NCI-H345 (cell line): ENCODE results near the gene BNIP5.

Source experiments
- DNase-seq: peaks from one replicate; lab custom pipeline; 2025; lab: John Stamatoyannopoulos, UW

Gene BNIP5

GRCh38 chr6:36322591-36322990, 14.1 kb downstream of the BNIP5 start:
- no peak for DNase-seq

- DNase-seq: peak; percentile 7
These were observed 16.2 kb downstream of the BNIP5 start for GRCh38 chr6:36320475-36320874.

- DNase-seq: no peak
These were observed 16.9 kb downstream of the BNIP5 start for GRCh38 chr6:36319821-36320220.

- DNase-seq: peak; percentile 77
These were observed 17.3 kb downstream of the BNIP5 start for GRCh38 chr6:36319436-36319762.

- DNase-seq: no peak
These were observed 17.8 kb downstream of the BNIP5 start for GRCh38 chr6:36318690-36319435.

GRCh38 chr6:36317623-36318022, 19.1 kb downstream of the BNIP5 start:
- DNase-seq: no peak

GRCh38 chr6:36315921-36316320, 20.8 kb downstream of the BNIP5 start:
- DNase-seq: no peak

GRCh38 chr6:36314221-36315014, 22.3 kb downstream of the BNIP5 start:
- DNase-seq: no peak

GRCh38 chr6:36313649-36313936, 23.1 kb downstream of the BNIP5 start:
- no peak for DNase-seq

GRCh38 chr6:36312854-36313648, 23.6 kb downstream of the BNIP5 start:
- DNase-seq: no peak

GRCh38 chr6:36309900-36310299, 26.8 kb downstream of the BNIP5 start:
- no peak for DNase-seq

- no peak for DNase-seq
These were observed 27.5 kb downstream of the BNIP5 start for GRCh38 chr6:36309203-36309602.

GRCh38 chr6:36308514-36308913, 28.2 kb downstream of the BNIP5 start:
- no peak for DNase-seq

- DNase-seq: no peak
These were observed 30.3 kb downstream of the BNIP5 start for GRCh38 chr6:36306375-36306774.

GRCh38 chr6:36305885-36306284, 30.8 kb downstream of the BNIP5 start:
- no peak for DNase-seq

- peak; percentile 79 for DNase-seq
These were observed 34.3 kb downstream of the BNIP5 start for GRCh38 chr6:36302227-36302976.

- peak; percentile 37 for DNase-seq
These were observed 34.9 kb downstream of the BNIP5 start for GRCh38 chr6:36301781-36302180.

GRCh38 chr6:36301085-36301658, 35.5 kb downstream of the BNIP5 start:
- DNase-seq: no peak

GRCh38 chr6:36298027-36298426, 38.7 kb downstream of the BNIP5 start:
- DNase-seq: no peak

GRCh38 chr6:36297511-36297910, 39.2 kb downstream of the BNIP5 start:
- no peak for DNase-seq

GRCh38 chr6:36297051-36297450, 39.6 kb downstream of the BNIP5 start:
- DNase-seq: no peak

- no peak for DNase-seq
These were observed 40.4 kb downstream of the BNIP5 start for GRCh38 chr6:36296240-36296639.
